ENCODE data around the gene HSD17B7. TPM values are rescaled to one million over a fixed set of nuclear protein-coding genes. Genes with fewer than 3 reads are reported as not detected.
A peak's percentile ranks its signal among the peaks of the same experiment; 100 is the strongest.

HSD17B7 gene
- total RNA-seq, 1 donor, result 8.4 TPM

DNA sequence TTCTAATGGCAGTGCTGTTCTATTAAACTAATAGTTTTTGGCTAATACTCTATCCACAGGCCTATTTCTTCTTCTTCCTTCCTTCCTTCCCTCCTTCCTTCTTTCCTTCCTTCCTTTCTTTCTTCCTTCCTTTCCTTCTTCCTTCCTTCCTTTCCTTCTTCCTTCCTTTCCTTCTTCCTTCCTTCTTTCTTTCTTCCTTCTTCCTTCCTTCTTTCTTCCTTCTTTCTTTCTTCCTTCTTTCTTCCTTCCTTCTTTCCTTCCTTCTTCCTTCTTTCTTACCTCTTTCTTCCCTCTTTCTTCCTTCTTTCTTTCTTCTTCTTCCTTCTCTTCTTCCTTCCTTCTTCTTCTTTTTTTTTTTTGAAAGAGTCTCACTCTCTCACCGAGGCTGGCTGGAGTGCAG lies 38.8 kb downstream of the HSD17B7 start:
- TF ChIP-seq, protein P1, sequence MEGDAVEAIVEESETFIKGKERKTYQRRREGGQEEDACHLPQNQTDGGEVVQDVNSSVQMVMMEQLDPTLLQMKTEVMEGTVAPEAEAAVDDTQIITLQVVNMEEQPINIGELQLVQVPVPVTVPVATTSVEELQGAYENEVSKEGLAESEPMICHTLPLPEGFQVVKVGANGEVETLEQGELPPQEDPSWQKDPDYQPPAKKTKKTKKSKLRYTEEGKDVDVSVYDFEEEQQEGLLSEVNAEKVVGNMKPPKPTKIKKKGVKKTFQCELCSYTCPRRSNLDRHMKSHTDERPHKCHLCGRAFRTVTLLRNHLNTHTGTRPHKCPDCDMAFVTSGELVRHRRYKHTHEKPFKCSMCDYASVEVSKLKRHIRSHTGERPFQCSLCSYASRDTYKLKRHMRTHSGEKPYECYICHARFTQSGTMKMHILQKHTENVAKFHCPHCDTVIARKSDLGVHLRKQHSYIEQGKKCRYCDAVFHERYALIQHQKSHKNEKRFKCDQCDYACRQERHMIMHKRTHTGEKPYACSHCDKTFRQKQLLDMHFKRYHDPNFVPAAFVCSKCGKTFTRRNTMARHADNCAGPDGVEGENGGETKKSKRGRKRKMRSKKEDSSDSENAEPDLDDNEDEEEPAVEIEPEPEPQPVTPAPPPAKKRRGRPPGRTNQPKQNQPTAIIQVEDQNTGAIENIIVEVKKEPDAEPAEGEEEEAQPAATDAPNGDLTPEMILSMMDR (IDR thresholded peaks at IDR 0.05; ENCODE audit: insufficient read depth, low read length), result no peak
- no peak for DNase-seq (ENCODE audit: low read depth)
- H3K4me3 ChIP-seq (ENCODE audit: low read depth, low read length), result no peak overlapping the region

DNA sequence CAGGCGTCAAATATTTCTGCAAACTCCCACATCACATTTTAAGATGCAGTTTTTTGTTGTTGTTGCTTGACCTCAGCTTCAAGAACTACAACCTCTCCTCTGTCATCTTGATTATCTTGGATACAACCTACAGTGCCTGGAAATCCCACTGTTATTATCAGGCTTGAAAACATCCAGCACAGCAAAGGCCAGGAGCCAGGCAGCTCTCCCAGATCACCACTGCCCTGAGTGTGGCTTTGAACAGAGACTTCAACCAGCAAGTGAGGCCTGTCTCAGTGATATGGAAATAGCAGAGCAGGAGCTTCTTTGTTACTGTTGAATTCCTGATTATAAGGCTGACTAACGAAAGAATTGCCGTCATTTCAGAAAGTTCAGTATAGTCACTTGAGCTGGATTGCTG lies 42.0 kb downstream of the HSD17B7 start:
- H3K4me3 ChIP-seq (ENCODE audit: low read depth, low read length), result no peak overlapping the region
- TF ChIP-seq, protein P1 (IDR thresholded peaks at IDR 0.05; ENCODE audit: insufficient read depth, low read length), result no peak
- DNase-seq (ENCODE audit: low read depth), result no peak

DNA sequence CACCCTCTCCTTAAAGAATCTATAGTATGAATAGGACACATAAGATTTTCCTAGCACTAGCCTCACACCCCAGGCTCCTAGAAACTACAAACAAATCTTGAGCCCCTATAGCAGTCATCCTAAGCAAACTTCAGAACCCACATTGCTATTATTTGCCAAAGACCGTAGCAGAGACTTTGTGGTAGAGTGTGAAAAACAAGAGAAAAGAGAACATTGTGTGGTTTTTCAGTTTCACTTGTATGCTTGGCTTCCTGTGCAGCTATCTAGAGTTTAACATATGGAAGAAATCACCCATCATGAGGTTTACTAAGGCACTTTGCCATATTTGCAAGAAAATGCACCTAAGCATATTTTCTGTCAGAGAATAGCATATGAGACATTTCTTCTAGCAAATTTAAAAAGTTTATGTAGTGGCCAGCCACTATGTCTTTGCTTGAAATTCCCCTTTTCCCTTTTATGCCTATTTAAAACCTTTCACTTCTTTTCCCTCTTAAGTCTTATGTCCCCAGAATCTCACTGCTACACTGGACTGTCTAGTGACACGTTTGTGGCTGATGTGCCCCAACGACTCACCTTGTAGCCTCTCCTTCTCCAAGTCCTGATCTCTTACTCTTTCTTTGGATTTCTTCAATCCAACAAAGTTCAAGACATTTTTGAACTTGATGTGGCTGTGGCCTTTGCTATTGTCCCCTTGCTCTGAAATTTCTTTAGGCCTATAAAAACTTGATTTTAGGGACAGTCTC lies 44.8 kb downstream of the HSD17B7 start:
- peak; percentile 62 for DNase-seq (ENCODE audit: low read depth)
- H3K4me3 ChIP-seq (ENCODE audit: low read depth, low read length), result no peak overlapping the region
- TF ChIP-seq, protein P1 (IDR thresholded peaks at IDR 0.05; ENCODE audit: insufficient read depth, low read length), result no peak

DNA sequence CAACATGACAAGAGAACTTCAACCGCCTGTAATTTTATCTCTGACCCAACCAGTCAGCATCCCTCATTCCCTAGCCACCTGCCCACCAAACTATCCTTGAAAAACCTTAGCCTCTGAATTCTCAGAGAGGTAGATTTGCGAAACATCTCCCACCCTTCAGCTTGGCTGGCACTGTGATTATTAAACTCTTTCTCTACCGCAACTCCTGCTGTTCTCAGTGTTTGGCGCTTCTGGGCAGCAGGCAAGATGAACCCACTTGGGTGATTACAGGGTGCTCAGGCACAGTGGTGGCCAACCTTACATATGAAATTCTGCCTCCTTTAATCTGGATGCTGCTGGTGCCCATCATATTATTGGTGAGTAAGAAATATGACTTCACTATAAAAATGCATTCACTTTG lies 48.4 kb downstream of the HSD17B7 start:
- H3K4me3 ChIP-seq (ENCODE audit: low read depth, low read length), result no peak overlapping the region
- TF ChIP-seq, protein P1 (IDR thresholded peaks at IDR 0.05; ENCODE audit: insufficient read depth, low read length), result no peak

DNA sequence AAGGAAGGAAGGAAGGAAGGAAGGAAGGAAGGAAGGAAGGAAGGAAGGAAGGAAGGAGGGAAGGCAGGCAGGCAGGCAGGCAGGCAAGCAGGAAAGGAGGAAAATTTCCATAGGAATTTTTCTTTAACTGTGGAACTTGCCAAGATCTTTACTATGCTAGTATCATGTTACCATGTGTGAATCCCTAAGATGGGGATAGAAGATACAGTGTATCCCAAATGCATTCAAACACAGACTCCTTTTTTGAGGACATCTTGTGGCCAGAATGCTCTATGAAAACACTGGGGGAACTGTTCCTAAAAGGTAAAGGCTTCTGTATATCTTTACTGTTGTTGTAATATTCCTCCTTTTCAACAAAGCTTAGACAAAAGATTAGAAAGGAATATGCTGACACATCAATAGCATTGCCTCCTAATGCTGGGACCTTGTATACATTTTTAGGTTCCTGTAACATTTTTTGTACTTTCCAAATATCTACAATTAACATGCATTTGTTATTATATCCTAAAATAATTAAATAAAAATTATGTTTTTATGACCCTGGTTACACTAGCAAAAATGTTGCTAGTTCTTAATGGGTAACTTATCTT lies 49.8 kb downstream of the HSD17B7 start:
- TF ChIP-seq, protein P1 (IDR thresholded peaks at IDR 0.05; ENCODE audit: insufficient read depth, low read length), result no peak
- no peak for DNase-seq (ENCODE audit: low read depth)
- no peak overlapping the region for H3K4me3 ChIP-seq (ENCODE audit: low read depth, low read length)

More for the DNA sequence above, 48.4 kb downstream of the HSD17B7 start:
- no peak for DNase-seq (ENCODE audit: low read depth)

DNA sequence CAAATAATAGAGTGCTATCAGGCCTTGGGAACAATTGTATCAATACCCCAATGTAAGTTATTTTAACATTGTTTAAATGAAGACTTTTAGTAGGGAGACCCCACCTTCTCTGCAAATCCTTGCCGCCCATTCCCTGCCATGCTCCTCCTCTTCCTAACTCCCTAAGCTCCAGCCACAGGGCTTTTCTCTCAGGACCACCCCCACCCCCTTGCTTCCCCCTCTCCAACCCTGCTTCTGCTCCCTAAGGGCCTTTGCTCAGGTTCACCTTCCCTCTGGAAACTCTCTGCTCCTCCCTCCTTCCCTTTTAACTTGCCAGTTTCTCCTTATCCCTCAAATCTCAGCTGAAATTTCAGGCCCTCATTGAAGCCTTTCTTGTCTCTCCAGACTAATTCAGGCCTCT lies 53.7 kb downstream of the HSD17B7 start:
- DNase-seq (ENCODE audit: low read depth), result no peak
- no peak overlapping the region for H3K4me3 ChIP-seq (ENCODE audit: low read depth, low read length)
- TF ChIP-seq, protein P1 (IDR thresholded peaks at IDR 0.05; ENCODE audit: insufficient read depth, low read length), result no peak

Data from fibroblast of the aortic adventitia (primary cell).